H9 (cell line): ENCODE measurements around the gene CALM1. TPM values are rescaled to one million over a fixed set of nuclear protein-coding genes. Genes with fewer than 3 reads are reported as not detected.

Experiments used
- DNase-seq: peaks from one replicate; pipeline ENCODE4 v3.0.0-alpha.2; 2017
- H2AFZ ChIP-seq: one replicate; pipeline ENCODE4 v1.6.1; 2013; ENCODE audit warnings: mild to moderate bottlenecking, low read length, control low read depth, moderate library complexity
- H2AK5ac ChIP-seq: 2 replicates; pipeline ENCODE4 v1.6.1; 2013; ENCODE audit warnings: low read length, control low read depth, mixed read lengths; ENCODE audit not compliant: insufficient read length
- H2BK120ac ChIP-seq: one replicate; pipeline ENCODE4 v1.6.1; 2013; ENCODE audit warnings: low read depth, mild to moderate bottlenecking, low read length, control low read depth, inconsistent platforms; ENCODE audit not compliant: poor library complexity, severe bottlenecking
- H2BK12ac ChIP-seq: 2 replicates; pipeline ENCODE4 v1.6.1; 2013; ENCODE audit warnings: low read length, control low read depth, mixed read lengths, low read depth; ENCODE audit not compliant: insufficient read length
- H2BK15ac ChIP-seq: 2 replicates; pipeline ENCODE4 v1.6.1; 2013; ENCODE audit warnings: low read depth, low read length, control low read depth
- H2BK20ac ChIP-seq: one replicate; pipeline ENCODE4 v1.6.1; 2013; ENCODE audit warnings: low read depth, mild to moderate bottlenecking, low read length, control low read depth, inconsistent platforms; ENCODE audit not compliant: poor library complexity, severe bottlenecking
- H2BK5ac ChIP-seq: 2 replicates; pipeline ENCODE4 v1.6.1; 2013; ENCODE audit warnings: low read length, control low read depth, mixed read lengths; ENCODE audit not compliant: insufficient read length
- H3K14ac ChIP-seq: 2 replicates; pipeline ENCODE4 v1.6.1; 2013; ENCODE audit warnings: low read length, control low read depth; ENCODE audit not compliant: insufficient read depth
- H3K18ac ChIP-seq: 2 replicates; pipeline ENCODE4 v1.6.1; 2013; ENCODE audit warnings: low read depth, mild to moderate bottlenecking, mixed read lengths, low read length, control low read depth; ENCODE audit not compliant: insufficient read length
- H3K23ac ChIP-seq: 2 replicates; pipeline ENCODE4 v1.6.1; 2013; ENCODE audit warnings: low read length, control low read depth, mixed read lengths, low read depth; ENCODE audit not compliant: insufficient read length
- H3K23me2 ChIP-seq: 2 replicates; pipeline ENCODE4 v1.6.1; 2013; ENCODE audit warnings: low read depth, mild to moderate bottlenecking, mixed read lengths, low read length, control low read depth; ENCODE audit not compliant: insufficient read length, poor library complexity, severe bottlenecking
- H3K27ac ChIP-seq: 2 replicates; pipeline ENCODE4 v1.5.1; 2013; ENCODE audit warnings: low read length, control low read depth, mixed read lengths, low read depth; ENCODE audit not compliant: insufficient read length
- H3K27me3 ChIP-seq: 2 replicates; pipeline ENCODE4 v1.6.1; 2013; ENCODE audit warnings: low read length, control low read depth, inconsistent platforms; ENCODE audit not compliant: insufficient read depth
- H3K4ac ChIP-seq: 2 replicates; pipeline ENCODE4 v1.6.1; 2013; ENCODE audit warnings: low read depth, mild to moderate bottlenecking, control low read depth, inconsistent platforms, low read length, moderate library complexity
- H3K4me1 ChIP-seq: 2 replicates; pipeline ENCODE4 v1.6.1; 2013; ENCODE audit warnings: low read length, control low read depth, inconsistent platforms; ENCODE audit not compliant: insufficient read depth
- H3K4me2 ChIP-seq: 2 replicates; pipeline ENCODE4 v1.6.1; 2013; ENCODE audit warnings: low read length, control low read depth, mixed read lengths; ENCODE audit not compliant: insufficient read length, insufficient read depth
- H3K56ac ChIP-seq: 2 replicates; pipeline ENCODE4 v1.6.1; 2013; ENCODE audit warnings: low read depth, mild to moderate bottlenecking, mixed read lengths, low read length, control low read depth; ENCODE audit not compliant: insufficient read length
- H3K79me1 ChIP-seq: 2 replicates; pipeline ENCODE4 v1.6.1; 2013; ENCODE audit warnings: low read depth, mild to moderate bottlenecking, moderate library complexity, low read length, control low read depth, inconsistent platforms; ENCODE audit not compliant: insufficient read depth, poor library complexity, severe bottlenecking
- H3K79me2 ChIP-seq: 2 replicates; pipeline ENCODE4 v1.6.1; 2013; ENCODE audit warnings: low read length, control low read depth, inconsistent platforms; ENCODE audit not compliant: insufficient read depth
- H3K9ac ChIP-seq: 2 replicates; pipeline ENCODE4 v1.6.1; 2013; ENCODE audit warnings: low read length, control low read depth, mixed read lengths; ENCODE audit not compliant: insufficient read length; ENCODE audit errors: extremely low read depth
- H3K9me3 ChIP-seq: one replicate; pipeline ENCODE4 v1.6.1; 2013; ENCODE audit warnings: low read depth, low read length, inconsistent platforms; ENCODE audit not compliant: control insufficient read depth
- H3T11ph ChIP-seq: one replicate; pipeline ENCODE4 v1.6.1; 2013; ENCODE audit warnings: mild to moderate bottlenecking, low read length, control low read depth, inconsistent platforms
- H4K20me1 ChIP-seq: one replicate; pipeline ENCODE4 v1.6.1; 2013; ENCODE audit not compliant: control insufficient read depth, insufficient read length, insufficient read depth
- H4K5ac ChIP-seq: 2 replicates; pipeline ENCODE4 v1.6.1; 2013; ENCODE audit warnings: low read depth, mild to moderate bottlenecking, mixed read lengths, low read length, control low read depth; ENCODE audit not compliant: insufficient read length
- H4K8ac ChIP-seq: replicated peaks from 2 replicates; pipeline ENCODE4 v1.6.1; 2013; ENCODE audit warnings: low read length, control low read depth, mixed read lengths, low read depth; ENCODE audit not compliant: insufficient read length
- H4K91ac ChIP-seq: 2 replicates; pipeline ENCODE4 v1.6.1; 2013; ENCODE audit warnings: low read depth, mild to moderate bottlenecking, moderate library complexity, mixed read lengths, low read length, control low read depth; ENCODE audit not compliant: insufficient read length
- H3K27ac Mint-ChIP-seq, 3 experiments: 2 replicates in 2 of 3; 3 replicates in 1 of 3; pipeline ENCODE4 v1.8.0; 2020 to 2021; ENCODE audit warnings: mixed read lengths in 3 of 3, mild to moderate bottlenecking in 1 of 3, moderate library complexity in 1 of 3
- H3K27me3 Mint-ChIP-seq: 2 replicates; pipeline ENCODE4 v1.8.0; 2021; ENCODE audit warnings: low read depth, mild to moderate bottlenecking, moderate library complexity, mixed read lengths
- H3K36me3 Mint-ChIP-seq, 3 experiments: 2 replicates in 2 of 3; 3 replicates in 1 of 3; pipeline ENCODE4 v1.8.0; 2020 to 2021; ENCODE audit warnings: low read depth in 3 of 3, mixed read lengths in 3 of 3; ENCODE audit not compliant: insufficient read depth in 1 of 3
- H3K4me1 Mint-ChIP-seq, 2 experiments: 2 replicates each; pipeline ENCODE4 v1.8.0; 2020; ENCODE audit warnings: mixed read lengths in 2 of 2
- H3K4me3 Mint-ChIP-seq, 2 experiments: 2 replicates in 1 of 2; 3 replicates in 1 of 2; pipeline ENCODE4 v1.8.0; 2020 to 2021; ENCODE audit warnings: mild to moderate bottlenecking in 2 of 2, mixed read lengths in 2 of 2, moderate library complexity in 1 of 2
- H3K9me3 Mint-ChIP-seq, 2 experiments: 2 replicates in 1 of 2; 3 replicates in 1 of 2; pipeline ENCODE4 v1.8.0; 2020; ENCODE audit warnings: mild to moderate bottlenecking in 2 of 2, mixed read lengths in 2 of 2, moderate library complexity in 1 of 2
- WGBS: extraction: QIAGEN DNeasy Blood & Tissue Kit; methylation state at CpG from one replicate; pipeline ENCODE4 v1.1.7; 2013; ENCODE audit warnings: missing lambda C conversion rate, low lambda C conversion rate, mixed read lengths; ENCODE audit not compliant: insufficient read length; ENCODE audit errors: extremely low coverage; 5-methylcytosine and 5-hydroxymethylcytosine counted together
- total RNA-seq: library from RNA; stranded (reverse); gene quantifications from 2 replicates; pipeline ENCODE4 v1.2.1, GENCODE V29; 2021
- TF ChIP-seq, protein P1 (sequence below): fragments of 200-600 bp; sonication (generic); conservative IDR thresholded peaks from 3 replicates; pipeline ENCODE4 v1.8.0; 2021; ENCODE audit warnings: antibody characterized with exemption, mild to moderate bottlenecking

The CALM1 gene
- total RNA-seq, 1 experiment from 2014 or later, result 354 TPM

DNA sequence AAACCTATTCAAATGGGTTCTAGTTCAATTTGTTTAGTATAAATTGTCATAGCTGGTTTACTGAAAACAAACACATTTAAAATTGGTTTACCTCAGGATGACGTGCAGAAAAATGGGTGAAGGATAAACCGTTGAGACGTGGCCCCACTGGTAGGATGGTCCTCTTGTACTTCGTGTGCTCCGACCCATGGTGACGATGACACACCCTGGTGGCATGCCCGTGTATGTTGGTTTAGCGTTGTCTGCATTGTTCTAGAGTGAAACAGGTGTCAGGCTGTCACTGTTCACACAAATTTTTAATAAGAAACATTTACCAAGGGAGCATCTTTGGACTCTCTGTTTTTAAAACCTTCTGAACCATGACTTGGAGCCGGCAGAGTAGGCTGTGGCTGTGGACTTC, 8.3 kb downstream of the CALM1 start:
- Histone ChIP-seq H3T11ph (no peak overlapping the region), H4K8ac (no peak overlapping the region), H2BK12ac (no peak overlapping the region), H4K91ac (no peak overlapping the region), H3K18ac (no peak overlapping the region), H2BK20ac (no peak overlapping the region), H3K4me2 (no peak overlapping the region), H3K79me2 (peaks cover 2% of the 10 kb centered on the region; the same call in 1 of the 2 replicates), H3K23ac (no peak overlapping the region), H4K20me1 (no peaks in the 10 kb centered on the region), H3K9ac (no peak overlapping the region), H2AK5ac (no peak overlapping the region), H3K4ac (no peak overlapping the region), H3K27ac (no peak overlapping the region), H4K5ac (no peak overlapping the region), H2AFZ (no peak overlapping the region), H3K27me3 (no peaks in the 10 kb centered on the region), H3K4me1 (no peaks in the 10 kb centered on the region), H3K23me2 (no peaks in the 10 kb centered on the region), H2BK120ac (no peak overlapping the region), H3K79me1 (no peaks in the 10 kb centered on the region), H3K9me3 (no peaks in the 10 kb centered on the region), H3K56ac (no peak overlapping the region), H3K14ac (no peak overlapping the region), H2BK5ac (no peak overlapping the region), H2BK15ac (no peak overlapping the region)
- H3K36me3 Mint-ChIP-seq, result peaks cover 48 to 65% (median 60%) of the 10 kb centered on the region in 3 experiments; a peak in 6 of 7 replicates
- TF ChIP-seq, protein P1, sequence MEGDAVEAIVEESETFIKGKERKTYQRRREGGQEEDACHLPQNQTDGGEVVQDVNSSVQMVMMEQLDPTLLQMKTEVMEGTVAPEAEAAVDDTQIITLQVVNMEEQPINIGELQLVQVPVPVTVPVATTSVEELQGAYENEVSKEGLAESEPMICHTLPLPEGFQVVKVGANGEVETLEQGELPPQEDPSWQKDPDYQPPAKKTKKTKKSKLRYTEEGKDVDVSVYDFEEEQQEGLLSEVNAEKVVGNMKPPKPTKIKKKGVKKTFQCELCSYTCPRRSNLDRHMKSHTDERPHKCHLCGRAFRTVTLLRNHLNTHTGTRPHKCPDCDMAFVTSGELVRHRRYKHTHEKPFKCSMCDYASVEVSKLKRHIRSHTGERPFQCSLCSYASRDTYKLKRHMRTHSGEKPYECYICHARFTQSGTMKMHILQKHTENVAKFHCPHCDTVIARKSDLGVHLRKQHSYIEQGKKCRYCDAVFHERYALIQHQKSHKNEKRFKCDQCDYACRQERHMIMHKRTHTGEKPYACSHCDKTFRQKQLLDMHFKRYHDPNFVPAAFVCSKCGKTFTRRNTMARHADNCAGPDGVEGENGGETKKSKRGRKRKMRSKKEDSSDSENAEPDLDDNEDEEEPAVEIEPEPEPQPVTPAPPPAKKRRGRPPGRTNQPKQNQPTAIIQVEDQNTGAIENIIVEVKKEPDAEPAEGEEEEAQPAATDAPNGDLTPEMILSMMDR, result no peak
- H3K27ac Mint-ChIP-seq, result no peak overlapping the region
- H3K4me1 Mint-ChIP-seq, result peaks cover 12% of the 10 kb centered on the region in 2 experiments
- DNase-seq, result no peak
- no peaks in the 10 kb centered on the region for H3K9me3 Mint-ChIP-seq
- no peak overlapping the region for H3K4me3 Mint-ChIP-seq
- H3K27me3 Mint-ChIP-seq, result no peaks in the 10 kb centered on the region
- no CpG with 5 or more reads among the region's 9 CpGs for WGBS
